Activated CD4-positive, alpha-beta T cell treated with anti-CD3 and anti-CD28 coated beads, Interleukin-2, amount 10 ng/mL, durations not matched to agents 24 days and 14 days (primary cell): ENCODE data around the gene DOCK3. TPM values are rescaled to one million over a fixed set of nuclear protein-coding genes. Genes with fewer than 3 reads are reported as not detected.

Experiments used
- DNase-seq: peaks from one replicate; pipeline ENCODE4 v3.0.0; 2022
- H3K27ac Mint-ChIP-seq: one replicate; pipeline ENCODE4 v1.8.0; 2022; ENCODE audit warnings: mild to moderate bottlenecking, mixed read lengths
- H3K27me3 Mint-ChIP-seq: one replicate; pipeline ENCODE4 v1.8.0; 2022; ENCODE audit warnings: mixed read lengths
- H3K36me3 Mint-ChIP-seq: one replicate; pipeline ENCODE4 v1.8.0; 2022; ENCODE audit warnings: low read depth, mild to moderate bottlenecking, mixed read lengths
- H3K4me1 Mint-ChIP-seq: one replicate; pipeline ENCODE4 v1.8.0; 2021; ENCODE audit warnings: mixed read lengths
- H3K4me3 Mint-ChIP-seq: one replicate; pipeline ENCODE4 v1.8.0; 2022; ENCODE audit warnings: mild to moderate bottlenecking, moderate library complexity, mixed read lengths
- H3K9me3 Mint-ChIP-seq: one replicate; pipeline ENCODE4 v1.8.0; 2021; ENCODE audit warnings: mixed read lengths
- intact Hi-C: fragments of 100-400 bp; cut with micrococcal nuclease; formaldehyde crosslinking; loops from one replicate; pipeline ENCODE4 v1.15.1; 2023
- total RNA-seq: library from RNA; stranded (reverse); gene quantifications from 2 replicates; pipeline ENCODE4 v1.2.3, GENCODE V29; 2022

Gene DOCK3
- total RNA-seq, 1 donor from 2014 or later = 1.8 TPM

- no peak for DNase-seq
- intact Hi-C loops = no loop called here
- Mint-ChIP-seq H3K27ac (no peak overlapping the region), H3K36me3 (no peaks in the 10 kb centered on the region), H3K4me1 (no peaks in the 10 kb centered on the region), H3K4me3 (no peak overlapping the region), H3K9me3 (peaks cover 14% of the 10 kb centered on the region), H3K27me3 (no peaks in the 10 kb centered on the region)
These were observed 320.5 kb downstream of the DOCK3 start for GRCh38 chr3:50995085-50995824.

- Mint-ChIP-seq H3K36me3 (no peaks in the 10 kb centered on the region), H3K27me3 (peaks cover 6% of the 10 kb centered on the region), H3K9me3 (peaks cover 6% of the 10 kb centered on the region), H3K4me3 (no peak overlapping the region), H3K27ac (no peak overlapping the region), H3K4me1 (no peaks in the 10 kb centered on the region)
- DNase-seq = no peak
- intact Hi-C loops = no loop called here
These were observed 327.8 kb downstream of the DOCK3 start for GRCh38 chr3:51002495-51002894.

DNA sequence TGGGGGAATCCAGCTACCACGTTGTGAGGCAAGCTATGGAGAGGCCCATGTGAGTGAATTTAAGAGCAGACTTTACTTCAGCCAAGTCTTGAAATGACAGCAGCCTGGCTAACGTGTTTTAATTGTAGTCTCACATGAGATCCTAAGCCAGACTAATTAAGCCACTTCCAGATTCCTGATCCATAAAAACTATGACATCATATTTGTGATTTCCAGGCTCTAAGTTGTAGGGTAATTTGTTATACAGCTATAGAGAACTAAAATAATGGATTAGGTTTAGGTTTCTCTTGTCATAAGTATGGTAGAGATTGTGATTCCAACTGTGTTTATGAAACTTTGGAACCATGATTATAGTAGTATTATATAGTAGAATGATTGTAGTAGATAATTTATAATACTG is 329.5 kb downstream of the DOCK3 start:
- no peak overlapping the region for H3K27ac Mint-ChIP-seq
- no peak overlapping the region for H3K4me3 Mint-ChIP-seq
- no peak for DNase-seq
- H3K9me3 Mint-ChIP-seq = peaks cover 9% of the 10 kb centered on the region
- H3K4me1 Mint-ChIP-seq = no peaks in the 10 kb centered on the region
- H3K36me3 Mint-ChIP-seq = no peaks in the 10 kb centered on the region
- intact Hi-C loops = no loop called here
- H3K27me3 Mint-ChIP-seq = peaks cover 6% of the 10 kb centered on the region

GRCh38 chr3:51024121-51024520 is 349.4 kb downstream of the DOCK3 start:
- H3K27ac Mint-ChIP-seq = no peak overlapping the region

GRCh38 chr3:51024765-51025632 is 350.3 kb downstream of the DOCK3 start:
- H3K4me1 Mint-ChIP-seq = peaks cover 21% of the 10 kb centered on the region
- no peaks in the 10 kb centered on the region for H3K36me3 Mint-ChIP-seq
- peaks cover 2% of the 10 kb centered on the region for H3K27me3 Mint-ChIP-seq
- peak overlapping the region; percentile 62 for H3K4me3 Mint-ChIP-seq
- H3K27ac Mint-ChIP-seq = peak overlapping the region; percentile 57
- intact Hi-C loops = no loop called here
- peak; percentile 91 for DNase-seq
- peaks cover 23% of the 10 kb centered on the region for H3K9me3 Mint-ChIP-seq

More at GRCh38 chr3:51024121-51024520, 349.4 kb downstream of the DOCK3 start:
- H3K4me1 Mint-ChIP-seq = peaks cover 21% of the 10 kb centered on the region
- H3K9me3 Mint-ChIP-seq = peaks cover 25% of the 10 kb centered on the region
- intact Hi-C loops = no loop called here
- no peak for DNase-seq
- H3K36me3 Mint-ChIP-seq = no peaks in the 10 kb centered on the region
- peaks cover 2% of the 10 kb centered on the region for H3K27me3 Mint-ChIP-seq
- no peak overlapping the region for H3K4me3 Mint-ChIP-seq

GRCh38 chr3:51031666-51032065 is 356.9 kb downstream of the DOCK3 start:
- Mint-ChIP-seq H3K27ac (no peak overlapping the region), H3K27me3 (peaks cover 3% of the 10 kb centered on the region), H3K4me3 (no peak overlapping the region), H3K36me3 (no peaks in the 10 kb centered on the region), H3K9me3 (peaks cover 25% of the 10 kb centered on the region), H3K4me1 (peaks cover under 1% of the 10 kb centered on the region)
- intact Hi-C loops = no loop called here
- DNase-seq = no peak

- peaks cover 9% of the 10 kb centered on the region for H3K9me3 Mint-ChIP-seq
These were observed 360.9 kb downstream of the DOCK3 start for GRCh38 chr3:51035630-51036029.

DNA sequence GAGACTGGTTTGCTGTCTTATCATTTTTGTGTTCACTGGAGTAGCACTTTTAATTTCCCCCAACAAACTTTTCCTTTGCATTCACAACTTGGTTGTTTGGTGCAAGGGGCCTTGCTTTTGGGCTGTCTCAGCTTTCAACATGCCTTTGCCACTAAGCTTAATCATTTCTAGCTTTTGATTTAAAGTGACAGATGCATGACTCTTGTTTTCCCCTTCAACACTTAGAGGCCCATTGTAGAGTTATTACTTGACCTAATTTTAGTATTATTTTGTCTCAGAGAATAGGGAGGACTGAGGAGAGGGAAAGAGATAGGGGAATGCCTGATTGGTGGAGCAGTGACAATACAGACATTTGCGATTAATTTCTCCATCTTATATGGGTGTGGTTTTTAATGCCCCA is 370.3 kb downstream of the DOCK3 start:
- H3K4me3 Mint-ChIP-seq = no peak overlapping the region

More at GRCh38 chr3:51035630-51036029, 360.9 kb downstream of the DOCK3 start:
- Mint-ChIP-seq H3K27me3 (peaks cover 8% of the 10 kb centered on the region), H3K27ac (no peak overlapping the region), H3K4me1 (no peaks in the 10 kb centered on the region), H3K36me3 (no peaks in the 10 kb centered on the region), H3K4me3 (no peak overlapping the region)
- no peak for DNase-seq
- intact Hi-C loops = no loop called here

DNA sequence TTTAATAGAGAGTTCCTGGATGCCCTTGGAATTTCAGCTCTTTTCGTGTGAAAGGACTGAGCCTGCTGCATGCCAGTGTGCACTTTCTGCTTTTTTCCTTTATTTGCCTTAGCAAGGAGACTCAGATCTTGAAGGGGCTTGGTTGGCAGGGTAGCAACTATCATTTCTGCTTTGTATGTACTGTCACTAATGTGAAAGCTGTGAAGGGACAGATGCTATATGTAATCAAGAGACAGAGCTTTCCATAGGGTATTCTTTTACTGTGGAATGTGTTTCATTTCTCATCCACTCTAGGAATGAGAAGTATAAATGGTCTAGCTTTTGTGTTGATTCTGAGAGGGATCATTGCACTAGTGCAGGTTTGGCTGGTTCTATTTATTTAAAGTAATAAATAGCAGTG is 377.8 kb downstream of the DOCK3 start:
- Mint-ChIP-seq H3K4me1 (no peaks in the 10 kb centered on the region), H3K27me3 (peaks cover 8% of the 10 kb centered on the region), H3K36me3 (no peaks in the 10 kb centered on the region), H3K9me3 (no peaks in the 10 kb centered on the region), H3K27ac (no peak overlapping the region), H3K4me3 (no peak overlapping the region)
- DNase-seq = no peak
- intact Hi-C loops = no loop called here

More for the DNA sequence above, 370.3 kb downstream of the DOCK3 start:
- DNase-seq = no peak
- Mint-ChIP-seq H3K27ac (no peak overlapping the region), H3K27me3 (no peaks in the 10 kb centered on the region), H3K4me1 (no peaks in the 10 kb centered on the region), H3K36me3 (no peaks in the 10 kb centered on the region), H3K9me3 (peaks cover 5% of the 10 kb centered on the region)
- intact Hi-C loops = no loop called here

GRCh38 chr3:51057121-51057520 is 382.4 kb downstream of the DOCK3 start:
- Mint-ChIP-seq H3K4me1 (no peaks in the 10 kb centered on the region), H3K27ac (no peak overlapping the region), H3K4me3 (no peak overlapping the region), H3K36me3 (no peaks in the 10 kb centered on the region), H3K27me3 (peaks cover 11% of the 10 kb centered on the region), H3K9me3 (no peaks in the 10 kb centered on the region)
- intact Hi-C loops = no loop called here
- no peak for DNase-seq

DNA sequence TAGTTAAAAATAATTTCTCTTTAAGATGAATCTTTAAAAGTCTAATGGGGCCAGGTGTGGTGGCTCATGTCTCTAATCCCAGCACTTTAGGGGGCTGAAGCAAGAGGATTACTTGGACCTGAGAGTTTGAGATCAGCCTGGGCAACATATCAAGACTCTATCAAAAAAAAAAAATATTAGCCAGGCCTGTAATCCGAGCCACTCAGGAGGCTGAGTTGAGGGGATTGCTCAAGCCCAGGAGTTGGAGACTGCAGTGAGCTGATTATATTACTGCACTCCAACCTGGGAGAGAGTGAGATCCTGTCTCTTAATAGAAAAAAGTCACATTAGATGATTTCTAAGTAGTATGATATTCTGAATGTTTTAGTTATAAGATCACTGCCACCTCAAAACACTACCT is 388.3 kb downstream of the DOCK3 start:
- H3K9me3 Mint-ChIP-seq = no peaks in the 10 kb centered on the region
- intact Hi-C loops = no loop called here
- no peak for DNase-seq
- no peak overlapping the region for H3K27ac Mint-ChIP-seq
- peaks cover 14% of the 10 kb centered on the region for H3K27me3 Mint-ChIP-seq
- H3K4me1 Mint-ChIP-seq = no peaks in the 10 kb centered on the region
- H3K4me3 Mint-ChIP-seq = no peak overlapping the region
- H3K36me3 Mint-ChIP-seq = no peaks in the 10 kb centered on the region

DNA sequence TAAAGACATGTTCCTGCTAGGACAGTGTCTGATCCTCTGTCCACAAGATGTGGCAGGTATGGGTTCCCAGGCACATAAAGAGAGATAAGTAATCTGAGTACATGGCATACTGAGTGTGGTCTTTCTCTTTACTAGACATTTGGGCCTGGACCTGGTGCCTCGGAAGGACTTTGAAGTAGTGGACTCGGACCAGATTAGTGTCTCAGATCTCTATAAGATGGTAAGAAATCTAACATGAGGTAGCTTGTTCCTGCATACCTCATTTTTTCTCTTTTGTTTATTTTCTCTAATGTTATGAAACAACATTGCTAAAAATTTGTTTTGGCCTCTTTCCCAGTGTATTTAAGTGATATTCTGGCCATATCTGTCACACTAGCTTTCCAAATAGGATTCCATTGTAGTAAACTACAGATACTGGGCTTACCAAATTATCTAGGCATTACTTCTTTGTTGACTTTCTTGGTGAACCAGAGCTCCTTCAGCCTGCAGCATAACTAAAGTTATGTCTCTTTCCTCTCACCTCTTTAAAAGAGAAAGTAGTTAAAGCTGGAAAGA is 400.6 kb downstream of the DOCK3 start:
- H3K9me3 Mint-ChIP-seq = no peaks in the 10 kb centered on the region
- H3K4me1 Mint-ChIP-seq = no peaks in the 10 kb centered on the region
- H3K27ac Mint-ChIP-seq = no peak overlapping the region
- intact Hi-C loops = no loop called here
- no peaks in the 10 kb centered on the region for H3K36me3 Mint-ChIP-seq
- no peaks in the 10 kb centered on the region for H3K27me3 Mint-ChIP-seq
- no peak for DNase-seq
- H3K4me3 Mint-ChIP-seq = no peak overlapping the region

DNA sequence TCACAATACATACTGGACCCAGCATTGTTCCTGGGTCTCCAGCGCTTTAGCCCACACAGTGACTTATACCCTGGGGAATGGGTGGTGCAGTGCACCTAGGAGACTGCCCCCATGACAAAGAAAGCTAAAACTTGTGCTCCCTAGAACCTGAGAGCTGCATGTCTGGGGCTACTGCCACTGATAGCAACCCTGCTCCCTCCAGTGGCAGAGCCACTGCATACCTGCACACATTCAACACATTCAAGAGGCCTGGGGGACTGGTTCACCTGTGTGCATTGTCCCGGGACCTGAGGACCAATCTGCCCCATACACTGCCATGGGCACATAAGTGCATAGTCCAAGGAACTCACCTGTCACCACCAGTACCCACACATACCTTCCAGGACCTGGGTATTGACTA is 407.6 kb downstream of the DOCK3 start:
- intact Hi-C loops = no loop called here
- Mint-ChIP-seq H3K4me1 (no peaks in the 10 kb centered on the region), H3K36me3 (peaks cover 2% of the 10 kb centered on the region), H3K4me3 (no peak overlapping the region), H3K9me3 (peaks cover 21% of the 10 kb centered on the region), H3K27ac (no peak overlapping the region), H3K27me3 (no peaks in the 10 kb centered on the region)
- no peak for DNase-seq

DNA sequence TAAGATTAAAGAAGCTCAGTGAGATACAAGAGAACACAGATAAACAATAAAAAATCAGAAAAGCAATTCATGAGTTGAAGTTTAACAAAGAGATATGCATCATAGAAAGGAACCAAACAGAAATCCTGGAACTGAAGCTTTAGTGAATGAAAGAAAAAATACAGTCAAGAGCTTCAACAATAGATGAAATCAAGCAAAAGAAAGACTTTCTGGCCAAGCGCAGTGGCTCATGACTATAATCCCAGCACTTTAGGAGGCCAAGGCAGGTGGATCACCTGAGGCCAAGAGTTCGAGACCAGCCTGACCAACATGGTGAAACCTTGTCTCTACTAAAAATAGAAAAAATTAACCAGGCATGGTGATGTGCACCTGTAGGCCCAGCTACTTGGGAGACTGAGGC is 408.8 kb downstream of the DOCK3 start:
- Mint-ChIP-seq H3K4me3 (no peak overlapping the region), H3K9me3 (peaks cover 21% of the 10 kb centered on the region), H3K36me3 (peaks cover 2% of the 10 kb centered on the region), H3K27me3 (peaks cover 3% of the 10 kb centered on the region), H3K4me1 (no peaks in the 10 kb centered on the region), H3K27ac (no peak overlapping the region)
- DNase-seq = no peak
- intact Hi-C loops = no loop called here
